ENCODE measurements around the gene CREB5.
A peak's percentile ranks its signal among the peaks of the same experiment; 100 is the strongest.

The CREB5 gene

GRCh38 chr7:28389504-28390395 is 22.6 kb upstream of the CREB5 start:
- no peaks in the 10 kb centered on the region for H3K79me2 ChIP-seq (ENCODE audit: insufficient read depth, low read depth)
- no peak overlapping the region for H3K4me2 ChIP-seq
- H3K27me3 ChIP-seq (ENCODE audit: insufficient read depth, low read depth) = no peaks in the 10 kb centered on the region
- peak; percentile 96 for TF ChIP-seq CTCF (conservative IDR thresholded peaks at IDR 0.05; ENCODE audit: low read depth, low read length)
- peaks cover 4% of the 10 kb centered on the region for H3K4me1 ChIP-seq (ENCODE audit: low read depth, poor library complexity, severe bottlenecking)
- H3K9ac ChIP-seq = no peak overlapping the region
- H2AFZ ChIP-seq (ENCODE audit: low read depth) = no peak overlapping the region
- no peak overlapping the region for H3K27ac ChIP-seq
- H3K36me3 ChIP-seq (ENCODE audit: insufficient read depth) = no peaks in the 10 kb centered on the region
- H4K20me1 ChIP-seq (ENCODE audit: insufficient read depth) = no peaks in the 10 kb centered on the region
- H3K4me3 ChIP-seq (IDR thresholded peaks at IDR 0.05; ENCODE audit: insufficient read depth, low read depth, low read length) = no peak overlapping the region

- no peaks in the 10 kb centered on the region for H3K36me3 ChIP-seq (ENCODE audit: insufficient read depth)
- H3K4me2 ChIP-seq = no peak overlapping the region
- peaks cover 4% of the 10 kb centered on the region for H3K4me1 ChIP-seq (ENCODE audit: low read depth, poor library complexity, severe bottlenecking)
- no peak overlapping the region for H3K27ac ChIP-seq
- H3K79me2 ChIP-seq (ENCODE audit: insufficient read depth, low read depth) = no peaks in the 10 kb centered on the region
- H3K9ac ChIP-seq = no peak overlapping the region
- no peak overlapping the region for H2AFZ ChIP-seq (ENCODE audit: low read depth)
- no peaks in the 10 kb centered on the region for H4K20me1 ChIP-seq (ENCODE audit: insufficient read depth)
- TF ChIP-seq CTCF (conservative IDR thresholded peaks at IDR 0.05; ENCODE audit: low read depth, low read length) = no peak
- no peak overlapping the region for H3K4me3 ChIP-seq (IDR thresholded peaks at IDR 0.05; ENCODE audit: insufficient read depth, low read depth, low read length)
- H3K27me3 ChIP-seq (ENCODE audit: insufficient read depth, low read depth) = no peaks in the 10 kb centered on the region
These were observed 21.9 kb upstream of the CREB5 start for GRCh38 chr7:28390426-28390825.

- TF ChIP-seq CTCF (conservative IDR thresholded peaks at IDR 0.05; ENCODE audit: low read depth, low read length) = no peak
- no peak overlapping the region for H3K27ac ChIP-seq
- no peaks in the 10 kb centered on the region for H3K79me2 ChIP-seq (ENCODE audit: insufficient read depth, low read depth)
- H2AFZ ChIP-seq (ENCODE audit: low read depth) = no peak overlapping the region
- peaks cover 4% of the 10 kb centered on the region for H3K4me1 ChIP-seq (ENCODE audit: low read depth, poor library complexity, severe bottlenecking)
- H3K4me2 ChIP-seq = no peak overlapping the region
- H3K27me3 ChIP-seq (ENCODE audit: insufficient read depth, low read depth) = no peaks in the 10 kb centered on the region
- no peak overlapping the region for H3K4me3 ChIP-seq (IDR thresholded peaks at IDR 0.05; ENCODE audit: insufficient read depth, low read depth, low read length)
- no peaks in the 10 kb centered on the region for H4K20me1 ChIP-seq (ENCODE audit: insufficient read depth)
- no peaks in the 10 kb centered on the region for H3K36me3 ChIP-seq (ENCODE audit: insufficient read depth)
- no peak overlapping the region for H3K9ac ChIP-seq
These were observed 20.0 kb upstream of the CREB5 start for GRCh38 chr7:28392289-28392688.

GRCh38 chr7:28395404-28395803 is 16.9 kb upstream of the CREB5 start:
- H3K36me3 ChIP-seq (ENCODE audit: insufficient read depth) = no peaks in the 10 kb centered on the region
- peaks cover 4% of the 10 kb centered on the region for H3K4me1 ChIP-seq (ENCODE audit: low read depth, poor library complexity, severe bottlenecking)
- no peak overlapping the region for H3K9ac ChIP-seq
- H3K4me3 ChIP-seq (IDR thresholded peaks at IDR 0.05; ENCODE audit: insufficient read depth, low read depth, low read length) = no peak overlapping the region
- no peak overlapping the region for H3K27ac ChIP-seq
- H3K79me2 ChIP-seq (ENCODE audit: insufficient read depth, low read depth) = no peaks in the 10 kb centered on the region
- H2AFZ ChIP-seq (ENCODE audit: low read depth) = no peak overlapping the region
- H3K4me2 ChIP-seq = no peak overlapping the region
- no peaks in the 10 kb centered on the region for H4K20me1 ChIP-seq (ENCODE audit: insufficient read depth)
- no peaks in the 10 kb centered on the region for H3K27me3 ChIP-seq (ENCODE audit: insufficient read depth, low read depth)
- no peak for TF ChIP-seq CTCF (conservative IDR thresholded peaks at IDR 0.05; ENCODE audit: low read depth, low read length)
